ENCODE data around the gene GABBR1. TPM values are rescaled to one million over a fixed set of nuclear protein-coding genes. Genes with fewer than 3 reads are reported as not detected.

Gene GABBR1
- total RNA-seq, 1 experiment from 2014 or later, result 6.1 TPM

DNA sequence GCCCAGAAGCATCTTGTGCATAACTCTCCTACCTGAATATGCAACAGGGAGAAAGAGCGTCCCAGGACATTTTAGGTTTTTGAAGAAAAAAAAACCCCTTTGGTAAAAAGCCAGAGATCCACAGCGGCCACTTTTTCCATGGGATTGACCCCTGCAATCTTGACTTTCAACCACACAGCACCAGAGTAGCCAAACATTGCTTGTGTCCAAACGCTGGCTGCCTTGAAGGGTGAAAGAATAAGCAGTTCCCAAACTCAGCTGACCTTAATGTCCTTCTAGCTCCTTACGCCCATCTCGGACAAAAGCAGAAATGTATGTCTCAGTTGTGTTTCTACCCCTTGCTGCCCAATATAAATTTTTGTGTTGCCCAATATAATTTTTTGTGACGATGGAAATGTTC lies 22.7 kb upstream of the GABBR1 start:
- DNase-seq (ENCODE audit: extremely low read depth, low read depth), result no peak

DNA sequence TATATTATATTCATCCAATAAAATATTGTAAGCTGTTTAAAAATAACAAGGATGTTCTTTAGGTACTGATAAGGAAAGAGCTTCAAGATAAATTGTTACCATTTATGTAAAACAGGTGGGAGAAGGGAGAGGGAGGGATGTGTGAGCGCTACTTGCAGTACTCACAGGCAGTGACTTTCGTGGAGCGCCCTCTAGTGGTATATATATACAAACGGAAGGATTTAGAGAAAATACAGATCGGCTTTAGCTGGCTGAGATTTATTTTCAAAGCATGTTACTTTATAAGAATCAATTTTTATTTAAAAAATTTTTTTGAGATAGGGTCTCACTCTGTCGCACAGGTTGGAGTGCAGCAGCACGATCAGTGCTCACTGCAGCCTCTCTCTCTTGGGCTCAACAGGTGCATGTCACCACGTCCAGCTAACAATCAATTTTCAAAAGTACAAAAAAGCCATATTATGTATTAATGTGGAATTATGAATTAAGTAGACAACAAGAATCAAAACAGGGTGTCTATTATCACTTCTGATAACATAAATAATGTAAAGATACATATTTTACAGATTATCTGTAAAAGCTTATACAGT lies 20.6 kb upstream of the GABBR1 start:
- peak; percentile 48 for DNase-seq (ENCODE audit: extremely low read depth, low read depth)

DNA sequence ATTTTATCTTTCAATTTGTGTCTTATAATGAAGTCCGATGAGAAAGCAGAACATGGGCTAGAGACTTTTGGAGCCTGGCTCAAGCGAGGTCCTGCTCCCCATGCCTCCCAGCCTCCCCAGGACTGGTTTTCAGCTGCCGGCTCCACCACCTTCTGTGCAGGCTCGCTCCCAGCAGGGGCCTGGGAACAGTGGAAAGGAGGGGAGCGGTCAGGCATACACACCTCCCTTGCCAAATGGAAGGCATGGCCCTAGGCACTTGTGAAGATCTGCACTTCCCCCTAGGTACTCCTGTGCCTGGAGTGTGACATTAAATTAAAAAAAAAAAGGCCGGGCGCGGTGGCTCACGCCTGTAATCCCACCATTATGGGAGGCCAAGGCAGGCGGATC lies 19.2 kb upstream of the GABBR1 start:
- no peak for DNase-seq (ENCODE audit: extremely low read depth, low read depth)

DNA sequence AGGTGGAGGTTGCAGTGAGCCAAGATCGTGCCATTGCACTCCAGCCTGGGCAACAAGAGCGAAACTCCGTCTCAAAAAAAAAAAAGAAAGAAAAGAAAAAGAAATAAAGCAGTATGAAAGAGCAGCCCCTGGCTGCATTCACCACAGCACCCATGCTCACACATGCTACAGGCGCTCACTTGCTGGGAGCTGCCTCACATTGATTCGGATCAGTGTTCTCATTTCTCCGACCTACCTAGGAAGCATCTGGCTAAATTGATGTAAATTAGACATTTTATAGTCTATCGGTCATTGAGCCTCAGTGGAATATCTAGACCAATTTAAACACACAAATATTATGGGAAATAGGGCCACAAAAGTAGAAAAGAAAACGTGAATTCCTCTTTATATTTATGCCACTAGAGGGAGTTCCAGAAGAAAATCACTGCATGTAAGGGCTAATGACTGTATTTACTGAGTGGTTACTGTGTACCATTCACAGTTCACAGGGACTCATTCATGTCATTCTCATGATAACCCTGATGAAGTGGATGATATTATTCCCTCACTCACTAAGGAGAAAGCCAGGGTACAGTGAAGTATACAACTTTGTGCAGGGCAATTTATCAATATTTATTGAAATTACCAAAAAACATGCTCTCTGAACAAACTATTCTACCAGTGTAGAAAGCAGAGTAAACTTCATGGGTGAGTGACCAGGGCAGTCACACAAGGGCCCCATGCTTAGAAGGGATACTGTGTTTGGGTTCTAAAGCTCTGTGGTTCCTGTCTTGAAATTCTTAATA lies 18.6 kb upstream of the GABBR1 start:
- DNase-seq (ENCODE audit: extremely low read depth, low read depth), result no peak

DNA sequence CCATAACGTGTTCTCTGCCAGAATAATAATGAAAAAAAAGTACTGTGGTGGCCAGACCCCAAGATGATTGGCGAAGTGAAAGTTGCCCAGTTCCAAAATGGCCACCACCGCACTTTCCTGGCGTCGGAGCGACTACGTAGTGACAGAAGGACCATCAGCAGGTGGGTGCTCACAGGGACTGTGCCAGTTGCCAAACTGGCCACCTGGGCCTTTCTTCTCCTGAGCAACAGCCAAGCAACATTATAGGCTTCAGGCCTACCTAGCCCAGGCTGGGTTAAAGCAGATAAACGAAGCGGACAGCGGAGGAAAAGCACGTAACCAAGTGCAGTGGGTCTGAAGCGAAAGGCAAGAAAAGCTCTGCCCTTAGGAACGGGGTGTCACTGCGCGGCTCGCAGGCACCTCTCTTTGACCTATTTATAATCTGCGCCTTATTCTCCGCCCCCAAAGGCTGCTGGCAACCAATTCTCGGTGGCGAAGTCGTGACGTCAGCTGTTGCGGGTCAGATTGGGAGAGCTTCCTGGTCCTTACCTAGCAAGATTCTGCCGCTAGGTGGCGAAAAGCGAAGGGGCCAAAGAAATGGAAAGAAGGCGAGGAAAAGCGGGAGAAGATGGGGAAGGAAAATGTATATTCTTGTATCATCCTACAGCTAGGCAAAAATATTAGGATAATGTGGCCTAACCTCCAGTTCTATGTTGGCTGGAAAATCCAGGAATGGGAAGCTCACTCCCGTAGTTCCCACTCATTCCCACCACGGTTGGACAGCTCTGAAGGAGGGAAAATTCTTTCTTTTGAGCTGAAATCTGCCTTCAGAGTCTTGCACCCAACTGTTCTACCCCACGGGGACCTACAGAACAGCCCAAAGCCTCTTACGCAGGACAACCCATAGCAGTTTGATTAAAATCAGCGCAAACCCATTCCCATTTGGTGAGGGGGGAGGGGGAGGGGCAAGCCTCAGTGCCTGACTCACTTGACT lies 17.0 kb upstream of the GABBR1 start:
- peak; percentile 98 for DNase-seq (ENCODE audit: extremely low read depth, low read depth)

- peak; percentile 30 for DNase-seq (ENCODE audit: extremely low read depth, low read depth)
Observed at GRCh38 chr6:29647927-29648642, 15.1 kb upstream of the GABBR1 start.

- DNase-seq (ENCODE audit: extremely low read depth, low read depth), result no peak
Observed at GRCh38 chr6:29641430-29642148, 8.6 kb upstream of the GABBR1 start.

GRCh38 chr6:29637247-29637646 lies 4.3 kb upstream of the GABBR1 start:
- DNase-seq (ENCODE audit: extremely low read depth, low read depth), result no peak

GRCh38 chr6:29633534-29633905 lies 537 bp upstream of the GABBR1 start:
- no peak for DNase-seq (ENCODE audit: extremely low read depth, low read depth)

DNA sequence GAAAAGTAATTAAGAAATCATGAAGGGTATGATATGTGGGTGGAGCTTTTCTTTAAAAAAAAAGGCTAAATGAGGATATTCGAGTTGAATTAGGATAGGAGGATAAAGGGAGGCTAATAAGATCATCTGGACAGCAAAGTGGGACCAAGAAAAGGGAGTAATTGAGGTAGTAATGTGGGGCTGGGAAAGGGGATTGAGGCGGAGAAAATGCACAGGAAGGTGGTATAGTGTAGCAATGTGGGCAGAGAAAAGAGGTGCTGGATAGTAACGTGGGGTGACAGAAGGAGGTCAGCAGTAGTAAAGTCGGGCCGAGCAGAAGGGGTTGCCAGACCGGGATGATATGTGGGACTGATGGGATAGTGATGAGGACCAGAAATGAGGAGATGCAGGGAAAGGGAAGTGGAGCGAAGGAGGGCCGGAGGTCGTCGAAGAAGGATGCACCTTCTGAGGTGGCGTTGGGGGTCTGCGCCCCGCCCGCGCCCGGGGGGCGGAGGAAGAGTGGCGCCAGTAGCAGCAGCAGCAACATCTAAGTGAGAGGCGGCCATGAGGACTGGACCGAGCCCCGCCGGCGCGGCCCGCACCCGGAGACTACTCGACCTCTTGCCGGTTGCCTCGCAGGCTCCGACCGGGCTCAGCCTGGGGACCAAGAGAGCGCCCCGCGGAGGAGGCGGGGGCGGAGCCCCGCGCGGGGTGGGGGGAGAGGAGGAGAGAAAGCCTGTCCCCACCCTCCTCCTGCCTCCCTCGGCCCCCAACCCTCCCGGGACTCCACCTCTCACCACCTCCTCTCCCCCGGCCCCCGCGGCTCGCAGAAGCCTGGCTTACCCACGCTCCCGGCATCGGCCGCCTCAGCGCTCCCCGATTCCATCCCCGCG lies 887 bp downstream of the GABBR1 start:
- DNase-seq (ENCODE audit: extremely low read depth, low read depth), result no peak

GRCh38 chr6:29631209-29631810 lies 1.7 kb downstream of the GABBR1 start:
- no peak for DNase-seq (ENCODE audit: extremely low read depth, low read depth)

DNA sequence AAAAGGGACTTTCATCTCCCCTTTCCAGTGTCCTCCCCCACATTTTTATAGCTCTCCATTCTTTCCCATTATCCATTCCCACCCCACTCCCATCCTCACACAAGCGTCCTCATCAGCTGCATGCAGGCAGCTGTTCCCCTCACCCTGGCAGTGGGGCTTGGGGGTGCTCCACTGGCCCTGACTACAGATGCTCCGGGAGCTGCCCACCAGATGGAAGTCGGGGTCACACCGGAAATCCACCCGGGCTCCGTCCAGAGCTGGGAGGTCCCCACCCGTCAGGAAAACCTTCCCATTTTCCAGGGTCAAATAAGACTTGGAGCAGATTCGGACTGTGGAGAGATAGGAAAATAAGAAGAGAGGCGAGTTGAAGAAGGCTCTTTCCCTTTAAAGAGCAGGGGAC lies 2.7 kb downstream of the GABBR1 start:
- DNase-seq (ENCODE audit: extremely low read depth, low read depth), result no peak

GRCh38 chr6:29629571-29629970 lies 3.4 kb downstream of the GABBR1 start:
- DNase-seq (ENCODE audit: extremely low read depth, low read depth), result no peak

DNA sequence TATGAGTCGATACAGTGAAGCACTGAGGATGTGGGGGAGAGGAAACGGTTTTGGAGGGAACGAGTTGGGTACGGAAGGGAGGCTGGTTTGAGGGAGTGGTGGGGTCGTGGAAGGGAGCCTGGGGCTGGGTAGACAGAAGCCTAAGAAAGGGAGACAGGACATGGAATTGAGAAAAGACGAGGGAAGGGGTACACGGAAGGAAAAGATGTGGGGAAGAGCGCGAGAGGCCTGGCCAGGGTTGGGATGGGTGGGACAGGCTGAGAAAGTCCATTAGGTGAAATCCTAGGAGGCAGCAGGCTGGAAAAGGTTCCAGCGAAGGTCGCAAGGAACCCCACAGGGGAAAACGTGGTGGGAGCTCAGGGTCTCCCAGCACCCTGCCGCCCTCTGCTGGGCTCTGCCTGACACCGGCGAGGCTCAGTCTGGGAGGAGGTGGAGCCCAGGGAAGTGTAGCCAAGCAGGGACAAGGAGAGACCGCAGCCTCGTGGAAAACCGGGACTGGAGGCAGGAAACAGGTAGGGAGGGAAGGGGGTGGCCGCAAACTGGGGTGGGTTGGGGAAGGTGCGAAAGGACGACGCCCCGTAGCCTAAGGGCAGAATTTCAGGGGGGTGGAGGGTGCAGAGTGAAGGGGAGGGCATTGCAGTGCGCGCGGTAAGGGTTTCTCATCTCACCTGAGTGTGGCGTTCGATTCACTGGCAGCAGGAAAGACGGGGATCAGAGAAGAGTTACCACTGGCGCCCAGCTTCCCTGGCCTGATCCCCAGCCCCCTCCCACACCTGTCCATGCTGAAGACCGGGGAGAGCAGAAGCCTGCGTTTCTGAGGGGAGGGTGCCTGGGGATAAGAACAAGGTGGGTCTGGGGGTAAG lies 4.3 kb downstream of the GABBR1 start:
- DNase-seq (ENCODE audit: extremely low read depth, low read depth), result peak; percentile 40

DNA sequence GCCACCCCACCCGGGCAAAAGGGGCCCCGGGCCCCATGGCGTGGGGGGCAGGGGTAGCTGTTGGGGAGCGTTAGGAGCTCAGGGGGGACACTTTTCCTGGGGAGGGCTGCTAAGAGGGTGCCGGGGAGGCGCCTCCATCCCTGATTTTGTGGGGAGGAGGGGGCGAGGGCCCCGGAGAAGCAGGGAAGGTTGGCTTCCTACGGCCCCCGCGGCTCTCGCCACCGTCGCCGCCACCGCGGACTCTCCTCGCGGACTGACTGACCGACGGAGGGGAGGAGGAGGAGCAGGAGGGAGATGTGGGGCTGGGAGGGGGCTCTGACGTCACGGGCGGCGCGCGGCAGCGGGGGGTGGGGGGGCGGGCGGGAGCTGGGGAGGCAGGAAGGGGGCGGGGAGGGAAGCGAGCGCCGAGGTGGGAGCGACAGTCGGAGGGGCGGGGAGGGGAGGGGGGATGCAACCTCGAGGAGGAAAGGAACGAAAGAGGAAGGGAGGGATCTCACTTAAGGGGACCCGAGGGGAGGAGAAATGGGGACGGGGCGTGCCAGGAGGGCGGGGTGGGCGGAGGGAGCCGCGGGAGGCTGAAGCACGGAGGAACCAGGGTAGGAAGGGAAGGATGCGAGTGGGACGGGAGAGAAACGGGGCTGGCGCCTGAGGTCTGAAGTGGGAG lies 5.1 kb downstream of the GABBR1 start:
- no peak for DNase-seq (ENCODE audit: extremely low read depth, low read depth)

DNA sequence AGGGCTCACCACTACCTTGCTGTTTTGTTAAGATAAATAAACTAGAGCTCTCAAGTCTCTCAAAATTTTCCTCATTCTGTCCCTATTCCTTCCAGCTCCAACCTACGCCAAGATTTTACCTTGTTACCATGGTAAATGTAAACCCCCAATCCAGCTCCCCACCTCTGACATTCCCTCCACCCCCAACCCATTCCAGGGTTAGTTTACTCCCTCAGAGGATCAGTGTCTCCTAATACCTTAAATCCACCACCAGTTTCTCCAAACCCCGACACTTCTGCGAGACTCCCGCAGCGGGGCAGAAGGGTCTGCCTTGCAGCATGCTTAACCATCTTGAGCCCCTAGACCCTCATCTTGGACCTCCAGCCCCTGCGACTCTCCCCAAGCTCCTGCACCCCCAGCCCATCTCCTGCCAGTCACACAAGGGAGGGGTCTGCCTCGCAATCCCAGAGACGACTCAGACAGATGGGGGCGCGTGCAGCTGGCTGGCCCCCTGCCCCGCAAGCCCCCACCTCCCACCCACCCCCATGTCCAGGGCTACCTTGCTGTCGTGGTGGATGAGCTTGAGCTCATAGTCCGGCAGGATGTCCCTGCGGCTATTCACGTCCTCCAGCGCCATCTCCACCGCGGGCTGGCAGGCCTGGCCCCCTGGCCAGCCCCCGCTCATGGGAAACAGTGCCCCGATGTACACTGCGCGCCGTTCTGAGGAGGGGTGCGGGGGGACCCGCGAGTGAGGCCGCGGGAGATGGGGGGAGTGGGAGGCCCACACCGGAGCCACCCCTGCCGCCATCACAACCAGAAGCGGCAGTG lies 5.8 kb downstream of the GABBR1 start:
- no peak for DNase-seq (ENCODE audit: extremely low read depth, low read depth)

Measured in NCI-H460 (cell line).